Lung (tissue), 12 donors: ENCODE measurements around the gene FTCDNL1. TPM values are rescaled to one million over a fixed set of nuclear protein-coding genes. Genes with fewer than 3 reads are reported as not detected.

Experiments used
- ATAC-seq: fragments of 200-7000 bp; cut with Tn5 transposase; one replicate; pipeline ENCODE4 v1.9.1; 2020; ENCODE audit warnings: moderate number of reproducible peaks; ENCODE audit not compliant: insufficient read depth, low FRiP score
- DNase-seq, 3 donors: peaks; one replicate each; pipeline ENCODE4 v3.0.0-alpha.2; 2013 to 2017
- H3K27ac ChIP-seq, 2 donors: one replicate each; pipeline ENCODE4 v1.5.1; 2013; ENCODE audit warnings: mild to moderate bottlenecking in 2 of 2, moderate library complexity in 2 of 2, control low read depth in 1 of 2, inconsistent platforms in 1 of 2, low read depth in 1 of 2, low read length in 1 of 2
- H3K27me3 ChIP-seq, 3 donors: one replicate each; pipeline ENCODE4 v1.5.1; 2013; ENCODE audit warnings: low read length in 2 of 3; ENCODE audit not compliant: control insufficient read depth in 3 of 3, insufficient read depth in 3 of 3
- H3K36me3 ChIP-seq, 4 donors: one replicate each; pipeline ENCODE4 v1.5.1; 2013; ENCODE audit warnings: low read length in 4 of 4, mild to moderate bottlenecking in 1 of 4, moderate library complexity in 1 of 4; ENCODE audit not compliant: control insufficient read depth in 4 of 4, insufficient read depth in 4 of 4
- H3K4me1 ChIP-seq, 5 donors: one replicate each; pipeline ENCODE4 v1.5.1; 2013; ENCODE audit warnings: low read length in 5 of 5, mild to moderate bottlenecking in 2 of 5, moderate library complexity in 1 of 5; ENCODE audit not compliant: control insufficient read depth in 5 of 5, insufficient read depth in 5 of 5
- H3K4me3 ChIP-seq: one replicate; pipeline ENCODE4 v1.5.1; 2013; ENCODE audit warnings: mild to moderate bottlenecking, control low read depth, moderate library complexity
- H3K9ac ChIP-seq, 2 donors: one replicate each; pipeline ENCODE4 v1.5.1; 2013; ENCODE audit warnings: low read length in 2 of 2, control low read depth in 1 of 2; ENCODE audit not compliant: insufficient read depth in 1 of 2
- H3K9me3 ChIP-seq, 4 donors: one replicate each; pipeline ENCODE4 v1.5.1; 2013; ENCODE audit warnings: low read length in 3 of 4, mild to moderate bottlenecking in 1 of 4, moderate library complexity in 1 of 4; ENCODE audit not compliant: control insufficient read depth in 4 of 4, insufficient read depth in 3 of 4
- CTCF ChIP-seq: IDR thresholded peaks from 2 replicates; pipeline ENCODE4 v1.5.1; 2012; ENCODE audit warnings: mild to moderate bottlenecking; ENCODE audit errors: control extremely low read depth, extremely low read depth
- WGBS, 2 donors: extraction: QIAGEN DNeasy Blood & Tissue Kit; methylation state at CpG; one replicate each; pipeline ENCODE4 v1.1.7; 2013; 5-methylcytosine and 5-hydroxymethylcytosine counted together
- polyA plus RNA-seq, 2 donors: library from polyadenylated mRNA; stranded (reverse); fragments of 200-250 nt; gene quantifications; one replicate each; pipeline ENCODE4 v1.2.1, GENCODE V29; 2013
- total RNA-seq, 2 donors: library from RNA; depleted of rRNA in 1 of 2; stranded (reverse); fragments of >200 nt in 1 of 2; gene quantifications; one replicate each; pipeline ENCODE4 v1.2.1, GENCODE V29; 2014 to 2021
- donor health status: control.
- donor health status: control.
- donor health status: Bipolar disorder and iron deficiency.
- donor health status: healthy.
- donor health status: DM: yes; HTN: yes; CAD: no.

Gene FTCDNL1
- total and polyA plus RNA-seq, 4 donors = 1.3 to 2.8 (median 1.8) TPM

- Histone ChIP-seq H3K9me3 (no peaks in the 10 kb centered on the region), H3K4me1 (no peaks in the 10 kb centered on the region), H3K27me3 (no peaks in the 10 kb centered on the region), H3K4me3 (no peak overlapping the region), H3K36me3 (no peaks in the 10 kb centered on the region), H3K27ac (no peak overlapping the region), H3K9ac (no peak overlapping the region)
- DNase-seq (no peak), ATAC-seq (no peak)
- 96 to 97% methylated on average over 4 of the region's 4 CpGs for WGBS, 2 donors
- no peak for TF ChIP-seq CTCF
These were observed 132.9 kb downstream of the FTCDNL1 start for GRCh38 chr2:199718074-199718473.

GRCh38 chr2:199717587-199717907, 133.4 kb downstream of the FTCDNL1 start:
- Histone ChIP-seq H3K27me3 (no peaks in the 10 kb centered on the region), H3K27ac (no peak overlapping the region), H3K36me3 (no peaks in the 10 kb centered on the region), H3K4me1 (no peaks in the 10 kb centered on the region), H3K4me3 (no peak overlapping the region), H3K9me3 (no peaks in the 10 kb centered on the region), H3K9ac (no peak overlapping the region)
- no peak for TF ChIP-seq CTCF
- DNase-seq = no peak
- no peak for ATAC-seq

- Histone ChIP-seq H3K9ac (no peak overlapping the region), H3K27me3 (no peaks in the 10 kb centered on the region), H3K4me1 (no peaks in the 10 kb centered on the region), H3K4me3 (no peak overlapping the region), H3K27ac (no peak overlapping the region), H3K36me3 (no peaks in the 10 kb centered on the region), H3K9me3 (no peaks in the 10 kb centered on the region)
- 28 to 37% methylated on average over 4 of the region's 4 CpGs for WGBS, 2 donors
- ATAC-seq (no peak), DNase-seq (peak in 2 of 3 donors; percentile 10 to 11)
- no peak for TF ChIP-seq CTCF
These were observed 134.0 kb downstream of the FTCDNL1 start for GRCh38 chr2:199716807-199717586.

DNA sequence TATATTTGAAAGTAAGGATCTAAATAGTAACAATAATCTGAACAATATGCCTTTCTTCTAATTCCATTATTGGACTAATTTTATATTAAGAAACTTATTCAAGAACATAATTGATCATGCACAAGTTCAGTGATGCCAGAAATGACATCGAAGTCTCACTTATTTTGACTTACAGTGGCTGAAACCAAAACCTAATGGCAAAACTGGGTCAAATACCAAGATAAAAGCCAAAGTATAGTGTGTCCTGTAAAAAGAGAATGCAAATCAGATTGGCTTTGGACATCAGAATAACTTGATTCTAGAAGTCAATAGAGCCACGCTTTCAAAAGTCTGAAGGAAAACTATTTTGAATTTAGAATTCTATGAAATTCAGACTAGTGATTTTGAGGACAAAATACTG, 137.2 kb downstream of the FTCDNL1 start:
- no peak overlapping the region for H3K27ac ChIP-seq
- H3K9ac ChIP-seq = no peak overlapping the region
- no peaks in the 10 kb centered on the region for H3K9me3 ChIP-seq
- no peak overlapping the region for H3K4me3 ChIP-seq
- no peaks in the 10 kb centered on the region for H3K4me1 ChIP-seq
- no peaks in the 10 kb centered on the region for H3K27me3 ChIP-seq
- ATAC-seq = no peak
- no peaks in the 10 kb centered on the region for H3K36me3 ChIP-seq
- WGBS, 2 donors = 42 to 65% methylated on average over 2 of the region's 2 CpGs
- no peak for TF ChIP-seq CTCF
- DNase-seq = no peak
